ENCODE data around the gene TBX19.

The TBX19 gene

GRCh38 chr1:168280296-168280927, at the start of gene TBX19:
Gene TBX19, plus strand, starts transcription at chr1:168280877. Its CDS starts 214 bp downstream, at chr1:168281091.
- DNase-seq (ENCODE audit: low read depth in 1 of 2, low spot score in 1 of 2) = no peak

GRCh38 chr1:168234846-168235547, 45.7 kb upstream of the TBX19 start:
- DNase-seq (ENCODE audit: low read depth in 1 of 2, low spot score in 1 of 2) = no peak

DNA sequence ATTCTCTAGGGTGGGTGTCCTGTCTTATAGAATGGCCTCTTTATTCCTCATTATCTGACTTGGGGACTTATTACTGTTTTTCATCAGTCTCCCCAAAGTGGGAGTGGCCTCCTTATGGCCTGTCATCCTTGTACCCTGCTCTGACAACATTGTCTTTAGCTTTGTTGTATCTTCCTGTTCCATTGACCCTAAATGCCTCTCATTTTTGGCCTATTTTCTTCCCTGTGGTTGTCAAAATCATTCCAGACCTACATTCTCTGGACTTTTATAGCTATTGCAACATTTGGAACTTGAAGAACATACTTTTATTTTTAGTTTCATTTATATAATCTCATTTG, 45.2 kb upstream of the TBX19 start:
- no peak for DNase-seq (ENCODE audit: low read depth in 1 of 2, low spot score in 1 of 2)

DNA sequence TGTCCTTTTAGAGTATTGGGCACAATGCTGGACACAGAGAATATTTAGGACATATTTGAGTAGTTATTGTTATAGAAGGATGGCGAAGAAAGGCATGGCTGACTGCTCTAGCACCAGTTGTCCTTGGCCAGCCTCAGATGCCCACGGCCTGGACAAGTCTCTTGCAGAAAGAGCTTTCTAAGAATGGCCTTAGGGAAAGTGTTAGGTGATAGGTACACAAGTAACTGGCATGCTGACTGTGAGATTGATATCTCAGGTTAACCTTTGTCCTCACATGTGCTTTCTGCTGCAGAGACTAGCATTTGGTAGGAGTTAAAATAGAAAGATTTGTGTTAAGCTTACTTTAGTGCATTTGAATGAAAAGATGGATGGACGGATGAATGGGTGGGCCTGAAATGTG, 44.7 kb upstream of the TBX19 start:
- DNase-seq (ENCODE audit: low read depth in 1 of 2, low spot score in 1 of 2) = no peak

- no peak for DNase-seq (ENCODE audit: low read depth in 1 of 2, low spot score in 1 of 2)
Observed at GRCh38 chr1:168236836-168237611, 43.7 kb upstream of the TBX19 start.

DNA sequence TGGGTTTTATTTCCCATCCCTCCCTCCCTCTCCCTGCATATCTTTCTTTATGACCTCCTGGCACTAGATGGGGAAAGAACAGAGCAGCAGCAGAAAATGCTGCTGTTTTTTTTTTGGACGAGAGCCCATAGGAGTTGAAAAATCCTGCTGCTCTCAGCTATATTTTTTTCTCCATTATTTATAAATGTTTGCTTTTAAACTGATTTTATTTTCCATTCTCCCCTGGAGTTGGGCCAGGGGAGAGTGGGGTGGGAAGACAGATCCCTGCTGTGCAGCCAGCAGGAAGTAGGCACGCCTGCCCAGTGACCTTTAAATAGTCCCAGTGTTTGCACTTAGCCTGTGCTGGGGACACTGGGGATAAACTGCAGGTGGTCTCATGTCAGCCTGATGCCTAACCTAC, 37.5 kb upstream of the TBX19 start:
- no peak for DNase-seq (ENCODE audit: low read depth in 1 of 2, low spot score in 1 of 2)

DNA sequence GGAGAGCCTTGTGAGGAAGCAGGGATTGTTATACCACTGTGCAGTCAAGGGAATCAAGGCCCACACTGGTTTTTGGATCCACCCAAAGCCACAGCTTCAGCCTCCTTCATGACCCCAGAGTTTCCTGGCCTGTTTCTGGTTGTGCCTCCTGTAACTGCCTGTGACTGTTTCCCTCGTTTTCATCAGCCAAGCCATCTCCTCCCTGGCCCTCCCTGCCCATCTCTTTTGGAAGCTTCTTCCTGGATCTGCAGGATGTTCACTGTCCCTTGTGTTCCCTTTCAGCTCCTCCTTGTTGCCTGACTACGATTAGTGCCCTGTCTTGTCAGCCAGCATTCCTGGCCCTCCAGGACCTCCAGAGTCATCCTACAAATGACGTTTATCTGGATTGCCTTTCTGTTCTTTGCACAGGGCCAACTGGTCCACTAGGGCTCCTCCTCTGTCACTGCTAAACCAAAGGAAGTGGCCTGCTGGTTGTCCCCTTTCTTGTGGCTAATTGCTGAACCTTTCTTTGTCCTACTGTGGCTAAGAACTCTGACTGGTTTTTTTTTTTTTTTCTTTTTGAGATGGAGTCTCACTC, 37.0 kb upstream of the TBX19 start:
- no peak for DNase-seq (ENCODE audit: low read depth in 1 of 2, low spot score in 1 of 2)

GRCh38 chr1:168245042-168245441, 35.6 kb upstream of the TBX19 start:
- DNase-seq (ENCODE audit: low read depth in 1 of 2, low spot score in 1 of 2) = no peak

DNA sequence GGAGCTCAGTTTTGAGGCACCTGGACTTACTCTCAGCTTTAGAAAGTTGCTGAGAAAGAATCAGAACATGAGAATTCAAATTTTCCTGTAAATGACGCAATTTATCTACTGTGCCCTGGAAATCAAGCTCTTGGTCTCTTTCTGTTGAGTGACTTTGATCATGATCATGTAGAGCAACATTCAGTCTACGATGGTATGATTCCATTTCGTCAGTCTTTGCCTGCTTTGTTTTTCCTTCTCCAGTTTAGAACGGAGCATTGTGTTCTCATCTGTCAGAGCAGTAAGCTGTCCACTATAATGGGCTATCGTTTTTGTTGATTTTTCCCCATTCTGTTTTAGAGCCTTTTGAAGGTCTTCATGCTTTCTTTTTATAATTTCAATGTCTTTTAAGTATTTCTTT, 34.2 kb upstream of the TBX19 start:
- no peak for DNase-seq (ENCODE audit: low read depth in 1 of 2, low spot score in 1 of 2)

GRCh38 chr1:168252204-168252733, 28.4 kb upstream of the TBX19 start:
- DNase-seq (ENCODE audit: low read depth in 1 of 2, low spot score in 1 of 2) = no peak

DNA sequence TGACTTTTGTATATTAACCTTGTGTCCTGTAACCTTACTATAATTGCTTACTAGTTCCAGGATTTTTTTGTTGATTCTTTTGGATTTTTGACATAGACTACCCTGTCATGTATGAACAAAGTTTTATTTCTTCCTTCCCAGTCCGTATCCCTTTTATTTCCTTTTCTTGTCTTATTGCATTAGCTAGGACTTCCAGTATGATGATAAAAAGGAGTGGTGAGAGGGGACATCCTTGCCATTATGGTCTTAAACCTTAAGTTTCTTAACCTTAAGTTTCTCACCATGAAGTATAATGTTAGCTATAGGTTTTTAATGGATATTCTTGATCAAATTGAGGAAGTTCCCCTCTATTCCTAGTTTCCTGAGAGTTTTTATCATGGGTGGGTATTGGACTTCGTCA, 24.5 kb upstream of the TBX19 start:
- DNase-seq (ENCODE audit: low read depth in 1 of 2, low spot score in 1 of 2) = no peak

GRCh38 chr1:168257397-168257796, 23.3 kb upstream of the TBX19 start:
- no peak for DNase-seq (ENCODE audit: low read depth in 1 of 2, low spot score in 1 of 2)

- no peak for DNase-seq (ENCODE audit: low read depth in 1 of 2, low spot score in 1 of 2)
Observed at GRCh38 chr1:168259567-168259966, 21.1 kb upstream of the TBX19 start.

DNA sequence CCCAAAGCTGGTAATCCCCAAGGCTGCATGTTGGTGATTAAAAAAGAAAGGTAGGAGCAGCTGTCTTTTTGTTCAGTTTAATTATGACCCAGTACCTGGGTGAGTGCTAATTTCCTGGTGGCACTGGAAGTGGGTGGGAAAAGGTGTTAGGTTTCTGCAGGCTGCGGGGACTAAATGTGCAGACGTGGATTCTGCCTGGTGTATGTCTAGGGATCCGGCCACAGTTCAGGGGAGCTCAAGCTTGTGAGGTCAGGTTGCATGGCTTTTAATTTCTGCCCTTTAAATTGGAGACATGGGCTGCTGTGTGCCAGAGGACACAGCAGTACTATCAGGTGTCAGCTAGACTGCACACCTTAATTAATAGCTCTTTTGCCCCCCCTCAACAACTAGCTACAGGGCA, 20.3 kb upstream of the TBX19 start:
- DNase-seq (ENCODE audit: low read depth in 1 of 2, low spot score in 1 of 2) = no peak

- DNase-seq (ENCODE audit: low read depth in 1 of 2, low spot score in 1 of 2) = no peak
Observed at GRCh38 chr1:168261390-168261789, 19.3 kb upstream of the TBX19 start.

- DNase-seq (ENCODE audit: low read depth in 1 of 2, low spot score in 1 of 2) = no peak
Observed at GRCh38 chr1:168263130-168263529, 17.5 kb upstream of the TBX19 start.

DNA sequence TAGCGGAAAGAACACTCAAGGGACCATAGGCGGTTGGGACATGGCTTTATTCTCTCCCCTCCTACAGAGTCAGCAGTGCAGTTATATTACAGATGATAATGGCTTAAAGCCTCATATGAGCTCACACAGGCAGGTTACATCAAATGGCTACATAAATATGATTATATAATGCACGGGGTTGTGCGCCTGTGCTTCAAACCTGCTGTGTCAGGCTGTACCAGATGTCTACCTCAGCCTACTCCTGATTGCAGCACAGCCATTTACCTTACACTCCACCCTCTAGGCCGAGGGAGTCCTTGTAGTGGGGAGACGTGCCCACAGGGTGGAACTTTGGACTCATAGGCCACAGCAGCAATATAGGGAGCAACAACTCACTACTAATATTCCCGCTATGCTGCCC, 16.4 kb upstream of the TBX19 start:
- no peak for DNase-seq (ENCODE audit: low read depth in 1 of 2, low spot score in 1 of 2)

DNA sequence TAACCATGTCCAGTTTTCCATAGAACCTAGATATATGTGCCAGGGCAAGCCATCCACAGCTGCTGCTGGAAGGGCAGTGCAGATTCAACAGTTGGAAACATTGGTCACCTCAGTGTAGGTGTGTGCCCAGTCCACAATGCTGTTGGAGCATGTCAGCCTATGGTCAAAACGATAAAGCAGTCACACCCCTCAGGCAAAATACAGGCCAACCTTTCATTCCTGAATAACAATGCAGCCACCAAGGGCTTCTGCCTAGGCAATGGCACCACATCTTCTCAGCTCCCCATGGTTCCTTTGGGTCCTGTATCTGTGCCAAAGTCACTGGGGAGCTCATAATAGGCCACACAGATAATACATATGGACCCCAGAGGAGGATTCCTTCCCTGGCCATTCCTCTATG, 15.1 kb upstream of the TBX19 start:
- DNase-seq (ENCODE audit: low read depth in 1 of 2, low spot score in 1 of 2) = no peak

DNA sequence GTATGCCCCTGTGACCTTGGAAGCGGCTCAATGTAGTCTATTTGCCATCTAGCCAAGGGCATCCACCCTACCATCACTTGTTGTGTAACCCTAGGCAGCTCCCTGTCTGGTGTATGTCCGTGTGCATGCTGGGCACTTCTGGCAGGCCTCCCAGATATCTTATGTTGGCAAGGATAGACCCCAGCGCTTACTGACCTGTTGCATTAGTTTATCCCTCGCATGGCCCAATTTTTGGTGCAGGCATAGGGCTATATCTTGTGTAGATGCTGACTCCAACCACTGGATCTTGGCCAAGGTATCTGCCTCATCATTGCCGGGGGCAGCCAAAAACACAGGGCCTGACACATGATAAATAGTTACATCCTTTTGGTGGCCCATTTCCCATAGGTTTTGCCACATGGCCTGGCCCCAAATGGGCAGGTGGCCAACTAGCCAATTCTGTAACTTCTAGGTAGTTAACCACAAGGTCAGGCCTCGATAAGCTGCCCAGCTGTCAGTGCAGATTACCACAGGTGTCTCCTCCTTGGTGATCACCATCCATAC, 14.0 kb upstream of the TBX19 start:
- DNase-seq (ENCODE audit: low read depth in 1 of 2, low spot score in 1 of 2) = no peak

- no peak for DNase-seq (ENCODE audit: low read depth in 1 of 2, low spot score in 1 of 2)
Observed at GRCh38 chr1:168271636-168272035, 9.0 kb upstream of the TBX19 start.

- DNase-seq (ENCODE audit: low read depth in 1 of 2, low spot score in 1 of 2) = no peak
Observed at GRCh38 chr1:168273575-168273974, 7.1 kb upstream of the TBX19 start.

GRCh38 chr1:168279253-168279652, 1.4 kb upstream of the TBX19 start:
- no peak for DNase-seq (ENCODE audit: low read depth in 1 of 2, low spot score in 1 of 2)
